H1 (cell line): ENCODE measurements around the gene STK16. TPM values are rescaled to one million over a fixed set of nuclear protein-coding genes. Genes with fewer than 3 reads are reported as not detected.
A peak's percentile ranks its signal among the peaks of the same experiment; 100 is the strongest.

Experiments used
- CTCF ChIA-PET: fragments of 300-600 bp; sonication (Branson Sonifier 250); formaldehyde crosslinking; loops from one replicate; lab custom pipeline; 2021; ENCODE audit not compliant: partially characterized antibody; lab: Charles Lee
- POLR2A ChIA-PET: fragments of 300-600 bp; sonication (Branson Sonifier 250); formaldehyde crosslinking; loops from one replicate; lab custom pipeline; 2021; ENCODE audit warnings: inconsistent platforms; ENCODE audit not compliant: partially characterized antibody; lab: Charles Lee
- DNase-seq, 2 experiments: peaks; one replicate each; pipeline versions ENCODE4 v3.0.0 to v3.0.0-alpha.2; 2010 to 2022; ENCODE audit warnings: low spot score in 2 of 2, low read depth in 1 of 2, mixed read lengths in 1 of 2
- FAIRE-seq: peaks from 2 replicates; lab custom pipeline; 2011; peaks lifted over from hg19 to GRCh38; lab: Jason Lieb, UNC
- H2AFZ ChIP-seq: 2 replicates; pipeline ENCODE4 v1.8.1; 2012; ENCODE audit warnings: low read length, inconsistent platforms
- H2AK5ac ChIP-seq: 2 replicates; pipeline ENCODE4 v1.6.1; 2013; ENCODE audit warnings: low read depth, low read length
- H2BK120ac ChIP-seq: replicated peaks from 2 replicates; pipeline ENCODE3; 2013; ENCODE audit warnings: low read depth, low read length, inconsistent platforms
- H2BK12ac ChIP-seq: 2 replicates; pipeline ENCODE4 v1.6.1; 2013; ENCODE audit warnings: low read depth, low read length
- H2BK15ac ChIP-seq: 2 replicates; pipeline ENCODE4 v1.6.1; 2013; ENCODE audit warnings: low read length
- H2BK20ac ChIP-seq: 2 replicates; pipeline ENCODE4 v1.6.1; 2013; ENCODE audit warnings: low read length
- H2BK5ac ChIP-seq: 2 replicates; pipeline ENCODE4 v1.6.1; 2013; ENCODE audit warnings: low read depth, low read length
- H3K14ac ChIP-seq: 2 replicates; pipeline ENCODE4 v1.6.1; 2013; ENCODE audit warnings: inconsistent platforms; ENCODE audit not compliant: insufficient read length
- H3K18ac ChIP-seq: 2 replicates; pipeline ENCODE4 v1.6.1; 2013; ENCODE audit warnings: low read length; ENCODE audit errors: extremely low read depth
- H3K23ac ChIP-seq: 2 replicates; pipeline ENCODE4 v1.6.1; 2013; ENCODE audit warnings: inconsistent platforms; ENCODE audit not compliant: insufficient read length
- H3K23me2 ChIP-seq: 2 replicates; pipeline ENCODE4 v1.6.1; 2013; ENCODE audit warnings: low read depth, low read length
- H3K27ac ChIP-seq: 2 replicates; pipeline ENCODE4 v1.6.1; 2011; ENCODE audit warnings: low read depth, low read length, inconsistent platforms
- H3K27me3 ChIP-seq, 4 experiments: replicated peaks in 1 of 4; 1 replicate in 1 of 4; 2 replicates in 3 of 4; pipeline versions ENCODE4 v1.6.1 to v1.8.1; 2011 to 2013; ENCODE audit warnings: low read length in 3 of 4, mild to moderate bottlenecking in 3 of 4, inconsistent platforms in 2 of 4, mixed read lengths in 2 of 4, moderate library complexity in 1 of 4; ENCODE audit not compliant: control insufficient read depth in 3 of 4, insufficient read depth in 3 of 4; ENCODE audit errors: extremely low read depth in 1 of 4
- H3K36me3 ChIP-seq, 4 experiments: 2 replicates each; pipeline versions ENCODE4 v1.6.1 to v1.8.1; 2011 to 2013; ENCODE audit warnings: mild to moderate bottlenecking in 4 of 4, low read length in 3 of 4, moderate library complexity in 2 of 4, control low read depth in 1 of 4, inconsistent platforms in 1 of 4; ENCODE audit not compliant: insufficient read depth in 4 of 4, control insufficient read depth in 2 of 4
- H3K4ac ChIP-seq: replicated peaks from 2 replicates; pipeline ENCODE3; 2013; ENCODE audit warnings: low read length, low read depth, mixed read lengths, inconsistent platforms; ENCODE audit not compliant: insufficient read length
- H3K4me1 ChIP-seq, 4 experiments: replicated peaks in 1 of 4; 1 replicate in 1 of 4; 2 replicates in 3 of 4; pipeline versions ENCODE4 v1.6.1 to v1.8.1; 2011 to 2013; ENCODE audit warnings: low read length in 3 of 4, inconsistent platforms in 2 of 4, mixed read lengths in 1 of 4; ENCODE audit not compliant: insufficient read depth in 4 of 4, control insufficient read depth in 3 of 4
- H3K4me2 ChIP-seq, 2 experiments: 2 replicates each; pipeline versions ENCODE4 v1.6.1 to v1.8.1; 2011 to 2013; ENCODE audit warnings: low read depth in 2 of 2, low read length in 2 of 2, control low read depth in 1 of 2, inconsistent platforms in 1 of 2, mild to moderate bottlenecking in 1 of 2; ENCODE audit not compliant: insufficient read depth in 1 of 2
- H3K4me3 ChIP-seq, 4 experiments: fragments of 200-600, 300-600 bp in 1 of 4; sonication (generic), shearing (Covaris generic), sonication (Bioruptor Twin) in 1 of 4; 2 replicates each; pipeline versions ENCODE4 v1.5.1 to v1.8.1; 2011 to 2016; ENCODE audit warnings: low read length in 4 of 4, low read depth in 3 of 4, control low read depth in 2 of 4, inconsistent platforms in 2 of 4, mild to moderate bottlenecking in 2 of 4, mixed read lengths in 1 of 4, moderate library complexity in 1 of 4; ENCODE audit not compliant: insufficient read depth in 2 of 4; ENCODE audit errors: extremely low read depth in 1 of 4
- H3K56ac ChIP-seq: replicated peaks from 2 replicates; pipeline ENCODE3; 2013; ENCODE audit warnings: low read depth, mild to moderate bottlenecking, mixed read lengths, low read length, inconsistent platforms; ENCODE audit not compliant: insufficient read length
- H3K79me1 ChIP-seq: 2 replicates; pipeline ENCODE4 v1.6.1; 2013; ENCODE audit warnings: low read depth, low read length, control low read depth
- H3K79me2 ChIP-seq, 2 experiments: 2 replicates each; pipeline versions ENCODE4 v1.6.1 to v1.8.1; 2012 to 2013; ENCODE audit warnings: low read length in 2 of 2, mild to moderate bottlenecking in 2 of 2, inconsistent platforms in 1 of 2; ENCODE audit not compliant: insufficient read depth in 2 of 2, control insufficient read depth in 1 of 2
- H3K9ac ChIP-seq, 4 experiments: replicated peaks in 1 of 4; 1 replicate in 1 of 4; 2 replicates in 3 of 4; pipeline versions ENCODE4 v1.6.1 to v1.8.1; 2011 to 2013; ENCODE audit warnings: low read depth in 3 of 4, low read length in 3 of 4, control low read depth in 2 of 4, mild to moderate bottlenecking in 2 of 4, moderate library complexity in 2 of 4, inconsistent platforms in 1 of 4; ENCODE audit errors: extremely low read depth in 1 of 4
- H3K9me3 ChIP-seq, 2 experiments: 2 replicates each; pipeline versions ENCODE4 v1.6.1 to v1.8.1; 2012 to 2013; ENCODE audit warnings: mild to moderate bottlenecking in 2 of 2, moderate library complexity in 2 of 2, control low read depth in 1 of 2, inconsistent platforms in 1 of 2, low read depth in 1 of 2, low read length in 1 of 2, mixed read lengths in 1 of 2; ENCODE audit not compliant: insufficient read depth in 2 of 2
- H4K20me1 ChIP-seq, 2 experiments: replicated peaks in 1 of 2; 2 replicates each; pipeline versions ENCODE3 to v1.8.1; 2011 to 2013; ENCODE audit warnings: inconsistent platforms in 2 of 2, low read length in 2 of 2, mild to moderate bottlenecking in 1 of 2; ENCODE audit not compliant: insufficient read depth in 2 of 2, control insufficient read depth in 1 of 2
- H4K5ac ChIP-seq: 2 replicates; pipeline ENCODE4 v1.6.1; 2013; ENCODE audit warnings: low read length, low read depth, mixed read lengths, inconsistent platforms; ENCODE audit not compliant: insufficient read length
- H4K8ac ChIP-seq: 2 replicates; pipeline ENCODE4 v1.8.0; 2013; ENCODE audit warnings: mild to moderate bottlenecking, moderate library complexity, low read length, inconsistent platforms; ENCODE audit not compliant: insufficient read depth; ENCODE audit errors: extremely low read depth
- H4K91ac ChIP-seq: replicated peaks from 2 replicates; pipeline ENCODE3; 2013; ENCODE audit warnings: low read length, mixed read lengths, inconsistent platforms; ENCODE audit not compliant: insufficient read length
- KDM5A ChIP-seq: fragments of 200-600 bp; IDR thresholded peaks from 2 replicates; pipeline ENCODE4 v1.7.1; 2012; ENCODE audit warnings: mild to moderate bottlenecking, low read length, inconsistent platforms, mixed read lengths
- RAD21 ChIP-seq, 2 experiments: IDR thresholded peaks in 1 of 2; conservative IDR thresholded peaks in 1 of 2; 2 replicates each; pipeline ENCODE4 v1.6.1; 2011; ENCODE audit warnings: low read depth in 2 of 2, low read length in 2 of 2, improper control_type of control experiment in 1 of 2, inconsistent platforms in 1 of 2, mild to moderate bottlenecking in 1 of 2, moderate library complexity in 1 of 2
- SIN3A ChIP-seq, 2 experiments: IDR thresholded peaks in 1 of 2; conservative IDR thresholded peaks in 1 of 2; 2 replicates each; pipeline ENCODE4 v1.6.1; 2011 to 2012; ENCODE audit warnings: low read length in 2 of 2, improper control_type of control experiment in 1 of 2, low read depth in 1 of 2, mild to moderate bottlenecking in 1 of 2
- SUZ12 ChIP-seq: fragments of 200-600 bp; sonication (generic); IDR thresholded peaks from 2 replicates; pipeline ENCODE4 v1.6.1; 2012; ENCODE audit warnings: mild to moderate bottlenecking, inconsistent platforms, low read length, moderate library complexity, mixed read lengths
- TAF1 ChIP-seq: IDR thresholded peaks from 2 replicates; pipeline ENCODE4 v1.6.1; 2011; ENCODE audit warnings: mild to moderate bottlenecking, low read depth, low read length
- TEAD4 ChIP-seq: IDR thresholded peaks from 2 replicates; pipeline ENCODE4 v1.6.1; 2012; ENCODE audit warnings: low read depth, low read length, inconsistent platforms, mixed read lengths
- WGBS, 2 experiments: shearing (Covaris generic) in 1 of 2; methylation state at CpG; one replicate each; pipeline versions ENCODE4 v1.1.6 to v1.1.7; 2013 to 2015; ENCODE audit warnings: low lambda C conversion rate in 2 of 2, mixed read lengths in 2 of 2, inconsistent platforms in 1 of 2, low coverage in 1 of 2, missing lambda C conversion rate in 1 of 2; ENCODE audit not compliant: insufficient replicate concordance in 2 of 2, insufficient coverage in 1 of 2, insufficient read length in 1 of 2; ENCODE audit errors: extremely low coverage in 1 of 2, missing lambda C conversion rate in 1 of 2; 5-methylcytosine and 5-hydroxymethylcytosine counted together
- polyA plus RNA-seq, 7 experiments: library from polyadenylated mRNA; depleted of rRNA in 3 of 7; stranded (reverse) in 5 of 7; unstranded in 2 of 7; fragments of >200 nt in 5 of 7; fragments of 200-250 nt in 2 of 7; gene quantifications; 1 replicate in 5 of 7; 2 replicates in 1 of 7; 4 replicates in 1 of 7; pipeline versions ENCODE4 v1.2.1 to v1.2.3, GENCODE V29; 2011 to 2013; ENCODE audit warnings: missing spikeins in 2 of 7, mixed read lengths in 2 of 7
- total RNA-seq: library from RNA; stranded (reverse); fragmentation: NEBNext Ultra II Directional; extraction: Animal tissue kit (Norgen Biotek cat#: 25700); gene quantifications from 2 replicates; pipeline ENCODE4 v1.2.1, GENCODE V29; 2021
- TF ChIP-seq, protein P1 (sequence below), 3 experiments: IDR thresholded peaks; 1 replicate in 2 of 3; 2 replicates in 1 of 3; pipeline versions ENCODE4 v1.5.1 to v1.6.1; 2011; ENCODE audit warnings: low read length in 3 of 3, mild to moderate bottlenecking in 3 of 3, inconsistent platforms in 2 of 3, low read depth in 1 of 3, moderate library complexity in 1 of 3; ENCODE audit not compliant: insufficient read depth in 1 of 3; ENCODE audit errors: control extremely low read depth in 1 of 3

Gene STK16
- total and polyA plus RNA-seq, 2 of the 8 experiments (the other 6 are each of a cell fraction or from before 2014, with no cell fraction given) = 21.3 to 51.4 TPM

GRCh38 chr2:219247678-219248642 lies 2.7 kb downstream of the STK16 start:
- no peak overlapping the region for H3K27ac ChIP-seq
- 89% methylated on average over 17 of the region's 17 CpGs; no CpG with 5 or more reads in 1 of the 2 experiments for WGBS, 2 experiments
- no peak for TF ChIP-seq SUZ12
- TF ChIP-seq SIN3A (conservative IDR thresholded peaks at IDR 0.05 in 1 of 2, IDR thresholded peaks at IDR 0.05 in 1 of 2; ENCODE audit: low read depth in 1 of 2, low read length in 2 of 2) = no peak
- TF ChIP-seq TEAD4 = peak; percentile 50; the same call in 1 of the 2 replicates
- peak; percentile 18 to 24; a peak in 2 of 4 replicates for TF ChIP-seq RAD21 (IDR thresholded peaks at IDR 0.05 in 1 of 2, conservative IDR thresholded peaks at IDR 0.05 in 1 of 2; ENCODE audit: low read depth in 2 of 2, low read length in 2 of 2)
- TF ChIP-seq, protein P1, sequence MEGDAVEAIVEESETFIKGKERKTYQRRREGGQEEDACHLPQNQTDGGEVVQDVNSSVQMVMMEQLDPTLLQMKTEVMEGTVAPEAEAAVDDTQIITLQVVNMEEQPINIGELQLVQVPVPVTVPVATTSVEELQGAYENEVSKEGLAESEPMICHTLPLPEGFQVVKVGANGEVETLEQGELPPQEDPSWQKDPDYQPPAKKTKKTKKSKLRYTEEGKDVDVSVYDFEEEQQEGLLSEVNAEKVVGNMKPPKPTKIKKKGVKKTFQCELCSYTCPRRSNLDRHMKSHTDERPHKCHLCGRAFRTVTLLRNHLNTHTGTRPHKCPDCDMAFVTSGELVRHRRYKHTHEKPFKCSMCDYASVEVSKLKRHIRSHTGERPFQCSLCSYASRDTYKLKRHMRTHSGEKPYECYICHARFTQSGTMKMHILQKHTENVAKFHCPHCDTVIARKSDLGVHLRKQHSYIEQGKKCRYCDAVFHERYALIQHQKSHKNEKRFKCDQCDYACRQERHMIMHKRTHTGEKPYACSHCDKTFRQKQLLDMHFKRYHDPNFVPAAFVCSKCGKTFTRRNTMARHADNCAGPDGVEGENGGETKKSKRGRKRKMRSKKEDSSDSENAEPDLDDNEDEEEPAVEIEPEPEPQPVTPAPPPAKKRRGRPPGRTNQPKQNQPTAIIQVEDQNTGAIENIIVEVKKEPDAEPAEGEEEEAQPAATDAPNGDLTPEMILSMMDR (IDR thresholded peaks at IDR 0.05; ENCODE audit: control extremely low read depth in 1 of 3, insufficient read depth in 1 of 3, low read depth in 1 of 3, low read length in 3 of 3) = peak in 2 of 3 experiments; percentile 30 to 31; a peak in 2 of 4 replicates
- TF ChIP-seq KDM5A = no peak
- TF ChIP-seq TAF1 = no peak

More at GRCh38 chr2:219247678-219248642, 2.7 kb downstream of the STK16 start:
- no peak overlapping the region for H2AK5ac ChIP-seq
- no peak overlapping the region for H2BK15ac ChIP-seq
- H2BK5ac ChIP-seq = no peak overlapping the region
- DNase-seq (no peak), FAIRE-seq (no peak)
- H2BK12ac ChIP-seq = no peak overlapping the region
- no peak overlapping the region for H3K4ac ChIP-seq
- H3K9me3 ChIP-seq = no peaks in the 10 kb centered on the region
- H3K36me3 ChIP-seq = peaks cover 0 to 9% (median 5%) of the 10 kb centered on the region in 4 experiments; a peak in 5 of 8 replicates
- no peak overlapping the region for H4K91ac ChIP-seq
- peaks cover 5 to 14% (median 12%) of the 10 kb centered on the region in 4 experiments for H3K4me1 ChIP-seq
- H4K8ac ChIP-seq = no peak overlapping the region; the same call in 1 of the 2 replicates
- peaks cover 13% of the 10 kb centered on the region for H3K23me2 ChIP-seq
- no peaks in the 10 kb centered on the region for H4K20me1 ChIP-seq
- H2BK120ac ChIP-seq = no peak overlapping the region
- H3K9ac ChIP-seq = no peak overlapping the region
- no peak overlapping the region for H3K56ac ChIP-seq
- no peak overlapping the region for H4K5ac ChIP-seq
- H3K4me3 ChIP-seq = no peak overlapping the region
- ChIA-PET CTCF (interaction anchor here (0.6 to 6.6 kb wide), 15 partner anchors 9 to 135 kb away, joined by 3 to 118 read pairs (median 4); partner anchors contain the start of genes ABCB6 and DNAJB2), POLR2A (interaction anchor here (0.9 to 14.9 kb wide), 7 partner anchors 17 to 270 kb away, joined by 3 to 190 read pairs (median 4); partner anchors contain the start of genes ABCB6, ANKZF1 and ATG9A)
- peaks cover 8% of the 10 kb centered on the region; the same call in 1 of the 2 replicates for H3K79me1 ChIP-seq
- no peak overlapping the region for H2BK20ac ChIP-seq
- H2AFZ ChIP-seq = no peak overlapping the region
- peaks cover 0 to 5% of the 10 kb centered on the region in 2 experiments; a peak in 1 of 4 replicates for H3K79me2 ChIP-seq
- H3K14ac ChIP-seq = no peak overlapping the region
- peaks cover 0 to 13% (median 6%) of the 10 kb centered on the region in 4 experiments; a peak in 5 of 7 replicates for H3K27me3 ChIP-seq
- no peak overlapping the region for H3K23ac ChIP-seq
- no peak overlapping the region for H3K4me2 ChIP-seq
- H3K18ac ChIP-seq = no peak overlapping the region
